ENCODE measurements around the gene FMNL1. TPM values are rescaled to one million over a fixed set of nuclear protein-coding genes. Genes with fewer than 3 reads are reported as not detected.

Gene FMNL1
- total and polyA plus RNA-seq, 10 of the 15 experiments (the other 5 are each of a cell fraction or from before 2014, with no cell fraction given), result 3.3 to 108 (median 19.5) TPM

GRCh38 chr17:45274033-45274432, 52.3 kb downstream of the FMNL1 start:
- BruUV-seq (replicated peaks), result no TSS peak
- Histone ChIP-seq H3K9me3 (replicated peaks; ENCODE audit: control insufficient read depth, insufficient read depth, low read length) (no peaks in the 10 kb centered on the region), H2AFZ (ENCODE audit: control insufficient read depth, low read depth, low read length) (no peak overlapping the region), H3K4me3 (no peak overlapping the region), H3K36me3 (ENCODE audit: control insufficient read depth in 2 of 2, insufficient read depth in 2 of 2, low read length in 1 of 2) (peaks cover 29 to 36% of the 10 kb centered on the region in 2 experiments), H3K9ac (ENCODE audit: control insufficient read depth, insufficient read depth, low read length) (no peak overlapping the region), H3K27me3 (replicated peaks in 1 of 2; ENCODE audit: control insufficient read depth in 2 of 2, insufficient read depth in 2 of 2, low read length in 1 of 2) (no peaks in the 10 kb centered on the region), H3K79me2 (ENCODE audit: control insufficient read depth, insufficient read depth, low read length) (no peaks in the 10 kb centered on the region), H3K4me1 (ENCODE audit: control insufficient read depth, insufficient read depth, low read length) (peaks cover 8% of the 10 kb centered on the region; the same call in 1 of the 2 replicates), H4K20me1 (ENCODE audit: control insufficient read depth, insufficient read depth) (no peaks in the 10 kb centered on the region), H3K4me2 (ENCODE audit: control insufficient read depth, insufficient read depth) (no peak overlapping the region), H3K27ac (ENCODE audit: control insufficient read depth, insufficient read depth) (no peak overlapping the region)
- FAIRE-seq (no peak), DNase-seq (ENCODE audit: low read depth, low spot score) (no peak), ATAC-seq (no peak)
- 89% methylated on average over 5 of the region's 5 CpGs for WGBS (ENCODE audit: insufficient coverage, insufficient replicate concordance, low lambda C conversion rate, missing lambda C conversion rate)
- ChIA-PET POLR2A (no interaction called here), RAD21 (ENCODE audit: unreplicated experiment) (interaction anchor here (1.6 to 6.2 kb wide), 2 partner anchors 55 to 109 kb away, joined by 3 to 150 read pairs; no protein-coding TSS in a partner anchor), CTCF (interaction anchor here (6.2 to 10.7 kb wide), 3 partner anchors 38 to 114 kb away, joined by 104 to 291 read pairs (median 194); partner anchors contain the start of genes FMNL1 and MAP3K14), SMC1A (ENCODE audit: uncharacterized antibody, unreplicated experiment) (interaction anchor here (1.1 to 6.0 kb wide), 2 partner anchors 55 to 112 kb away, joined by 3 to 184 read pairs; no protein-coding TSS in a partner anchor)
- intact Hi-C loops (cut with micrococcal nuclease; ENCODE audit: unreplicated experiment), result no loop called here
- in situ Hi-C loops (cut with MboI), result loop anchor here (25.0 kb wide), 1 partner anchor 338 kb away; no protein-coding TSS in a partner anchor
- no peak for TF ChIP-seq KDM1A (IDR thresholded peaks at IDR 0.05; ENCODE audit: borderline replicate concordance)
- no peak for TF ChIP-seq E2F8 (IDR thresholded peaks at IDR 0.05; ENCODE audit: low read depth, partially characterized antibody)
- no peak for TF ChIP-seq MYB (IDR thresholded peaks at IDR 0.05; ENCODE audit: borderline replicate concordance, low read depth, low read length)
- no peak for TF ChIP-seq NR2C1 (IDR thresholded peaks at IDR 0.05)
- TF ChIP-seq ZNF384 (IDR thresholded peaks at IDR 0.05; ENCODE audit: borderline replicate concordance, low read depth, low read length), result no peak
- no peak for TF ChIP-seq ZNF687 (IDR thresholded peaks at IDR 0.05)
- TF ChIP-seq USF1 (IDR thresholded peaks at IDR 0.05; ENCODE audit: borderline replicate concordance, extremely low read length, insufficient read depth, low read depth, low read length), result no peak
- no peak for TF ChIP-seq HDAC6 (IDR thresholded peaks at IDR 0.05; ENCODE audit: unreplicated experiment)
- no peak for TF ChIP-seq ZNF592 (IDR thresholded peaks at IDR 0.05)
- TF ChIP-seq RUNX3 (IDR thresholded peaks at IDR 0.05; ENCODE audit: low read length), result no peak
